Loucy (cell line): Measurements from ENCODE around the gene NRCAM.

Experiments
- H2AFZ ChIP-seq: fragments of 200-600 bp; sonication (generic); 2 replicates; pipeline ENCODE4 v1.6.0; 2016; ENCODE audit warnings: antibody characterized with exemption, mild to moderate bottlenecking, low read length, moderate library complexity
- H3F3A ChIP-seq: fragments of 200-600 bp; 2 replicates; pipeline ENCODE4 v1.6.0; 2016; ENCODE audit warnings: antibody characterized with exemption, low read depth, mild to moderate bottlenecking
- H3K27me3 ChIP-seq: fragments of 200-600 bp; sonication (generic); 2 replicates; pipeline ENCODE4 v1.6.1; 2014; ENCODE audit warnings: low read length, mild to moderate bottlenecking; ENCODE audit not compliant: insufficient read depth, poor library complexity, severe bottlenecking
- H3K36me3 ChIP-seq: fragments of 200-600 bp; sonication (generic); 2 replicates; pipeline ENCODE4 v1.6.1; 2016; ENCODE audit warnings: low read length; ENCODE audit not compliant: insufficient read depth
- H3K4me1 ChIP-seq: fragments of 200-600 bp; sonication (generic); 2 replicates; pipeline ENCODE4 v1.5.1; 2014; ENCODE audit warnings: low read length, mild to moderate bottlenecking; ENCODE audit not compliant: insufficient read depth, poor library complexity, severe bottlenecking
- H3K4me2 ChIP-seq: fragments of 200-600 bp; sonication (generic); 2 replicates; pipeline ENCODE4 v1.6.0; 2014; ENCODE audit warnings: antibody characterized with exemption, low read length, low read depth, mild to moderate bottlenecking; ENCODE audit not compliant: poor library complexity, severe bottlenecking
- H3K4me3 ChIP-seq: fragments of 200-600 bp; sonication (generic); 2 replicates; pipeline ENCODE4 v1.5.1; 2014; ENCODE audit warnings: low read length, mild to moderate bottlenecking, mixed read lengths; ENCODE audit not compliant: poor library complexity, severe bottlenecking
- H3K79me2 ChIP-seq: fragments of 200-600 bp; sonication (generic); 2 replicates; pipeline ENCODE4 v1.6.1; 2014; ENCODE audit warnings: low read length; ENCODE audit not compliant: insufficient read depth
- H3K9ac ChIP-seq: fragments of 200-600 bp; sonication (generic); 2 replicates; pipeline ENCODE4 v1.6.0; 2014; ENCODE audit warnings: mild to moderate bottlenecking, low read depth, low read length, moderate library complexity; ENCODE audit not compliant: poor library complexity, severe bottlenecking
- H3K9me2 ChIP-seq: fragments of 200-600 bp; sonication (generic); replicated peaks from 2 replicates; pipeline ENCODE4 v1.6.1; 2016; ENCODE audit warnings: low read depth, low read length, mixed read lengths
- H3K9me3 ChIP-seq: fragments of 200-600 bp; sonication (generic); 2 replicates; pipeline ENCODE4 v1.6.1; 2014; ENCODE audit warnings: mild to moderate bottlenecking, antibody characterized with exemption, low read length, low read depth; ENCODE audit not compliant: insufficient read depth
- H4K20me1 ChIP-seq: fragments of 200-600 bp; sonication (generic); 2 replicates; pipeline ENCODE4 v1.6.0; 2014; ENCODE audit warnings: antibody characterized with exemption, low read length, mild to moderate bottlenecking; ENCODE audit not compliant: insufficient read depth, poor library complexity, severe bottlenecking
- EZH2phosphoT487 ChIP-seq: fragments of 200-600 bp; IDR thresholded peaks from 2 replicates; pipeline ENCODE4 v1.6.1; 2018; ENCODE audit warnings: antibody characterized with exemption, mild to moderate bottlenecking, moderate library complexity, borderline replicate concordance
- TF ChIP-seq, protein P1 (sequence below): fragments of 200-600 bp; sonication (generic); conservative IDR thresholded peaks from 2 replicates; pipeline ENCODE4 v1.5.1; 2014; ENCODE audit warnings: mild to moderate bottlenecking, antibody characterized with exemption, low read length

Gene NRCAM

DNA sequence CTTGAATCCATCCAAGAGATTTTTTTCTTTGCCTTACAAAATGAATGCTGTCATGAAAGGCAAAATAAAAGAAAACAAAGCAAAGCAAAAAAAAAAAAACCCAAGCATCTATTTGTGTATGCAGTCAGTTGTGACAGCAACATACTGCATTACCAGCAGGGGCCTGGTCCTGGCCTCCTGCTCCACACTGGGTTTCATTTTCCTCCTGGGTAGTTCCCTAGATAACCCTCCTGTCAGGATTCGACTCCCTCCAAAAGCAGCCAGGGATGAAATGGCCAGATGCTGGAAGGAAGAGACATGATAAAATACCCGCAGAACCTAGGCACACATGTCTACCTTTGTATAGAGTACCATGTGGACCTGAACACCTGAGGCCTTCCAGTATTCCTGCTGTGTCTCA, 148.6 kb downstream of the NRCAM start:
- no peaks in the 10 kb centered on the region for H3K4me1 ChIP-seq
- H3K27me3 ChIP-seq: no peaks in the 10 kb centered on the region
- H2AFZ ChIP-seq: no peak overlapping the region
- no peak for TF ChIP-seq EZH2phosphoT487
- TF ChIP-seq, protein P1, sequence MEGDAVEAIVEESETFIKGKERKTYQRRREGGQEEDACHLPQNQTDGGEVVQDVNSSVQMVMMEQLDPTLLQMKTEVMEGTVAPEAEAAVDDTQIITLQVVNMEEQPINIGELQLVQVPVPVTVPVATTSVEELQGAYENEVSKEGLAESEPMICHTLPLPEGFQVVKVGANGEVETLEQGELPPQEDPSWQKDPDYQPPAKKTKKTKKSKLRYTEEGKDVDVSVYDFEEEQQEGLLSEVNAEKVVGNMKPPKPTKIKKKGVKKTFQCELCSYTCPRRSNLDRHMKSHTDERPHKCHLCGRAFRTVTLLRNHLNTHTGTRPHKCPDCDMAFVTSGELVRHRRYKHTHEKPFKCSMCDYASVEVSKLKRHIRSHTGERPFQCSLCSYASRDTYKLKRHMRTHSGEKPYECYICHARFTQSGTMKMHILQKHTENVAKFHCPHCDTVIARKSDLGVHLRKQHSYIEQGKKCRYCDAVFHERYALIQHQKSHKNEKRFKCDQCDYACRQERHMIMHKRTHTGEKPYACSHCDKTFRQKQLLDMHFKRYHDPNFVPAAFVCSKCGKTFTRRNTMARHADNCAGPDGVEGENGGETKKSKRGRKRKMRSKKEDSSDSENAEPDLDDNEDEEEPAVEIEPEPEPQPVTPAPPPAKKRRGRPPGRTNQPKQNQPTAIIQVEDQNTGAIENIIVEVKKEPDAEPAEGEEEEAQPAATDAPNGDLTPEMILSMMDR: no peak
- H3F3A ChIP-seq: no peaks in the 10 kb centered on the region
- no peaks in the 10 kb centered on the region for H3K79me2 ChIP-seq
- no peaks in the 10 kb centered on the region for H3K36me3 ChIP-seq
- no peak overlapping the region for H3K4me3 ChIP-seq
- H4K20me1 ChIP-seq: no peaks in the 10 kb centered on the region
- H3K9ac ChIP-seq: no peak overlapping the region
- no peak overlapping the region for H3K4me2 ChIP-seq
- no peaks in the 10 kb centered on the region for H3K9me3 ChIP-seq
- no peaks in the 10 kb centered on the region for H3K9me2 ChIP-seq

DNA sequence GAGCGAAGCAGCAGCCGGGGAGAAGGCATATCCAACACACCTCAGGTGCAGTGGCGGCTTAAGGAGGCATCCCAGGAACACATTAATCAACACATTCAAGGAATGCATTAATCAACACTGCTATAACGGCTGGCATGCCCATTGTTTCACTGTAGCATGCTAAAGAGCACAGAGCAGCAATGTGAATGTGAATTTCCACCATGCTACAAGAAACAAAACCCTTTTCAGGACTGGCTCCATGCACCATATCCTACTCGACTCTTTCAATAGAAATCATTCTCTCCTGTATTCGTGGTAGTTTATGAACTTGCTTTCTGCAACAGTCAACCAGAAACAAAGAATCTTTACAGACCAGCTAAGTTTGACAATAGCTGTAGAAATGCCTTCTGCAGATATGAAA, 149.0 kb downstream of the NRCAM start:
- Histone ChIP-seq H3K79me2 (no peaks in the 10 kb centered on the region), H3K36me3 (no peaks in the 10 kb centered on the region), H4K20me1 (no peaks in the 10 kb centered on the region), H3K27me3 (no peaks in the 10 kb centered on the region), H3F3A (no peaks in the 10 kb centered on the region), H2AFZ (no peak overlapping the region), H3K9me2 (no peaks in the 10 kb centered on the region), H3K9me3 (no peaks in the 10 kb centered on the region), H3K4me2 (no peak overlapping the region), H3K4me1 (no peaks in the 10 kb centered on the region), H3K9ac (no peak overlapping the region), H3K4me3 (no peak overlapping the region)
- no peak for TF ChIP-seq EZH2phosphoT487
- TF ChIP-seq, protein P1: no peak

DNA sequence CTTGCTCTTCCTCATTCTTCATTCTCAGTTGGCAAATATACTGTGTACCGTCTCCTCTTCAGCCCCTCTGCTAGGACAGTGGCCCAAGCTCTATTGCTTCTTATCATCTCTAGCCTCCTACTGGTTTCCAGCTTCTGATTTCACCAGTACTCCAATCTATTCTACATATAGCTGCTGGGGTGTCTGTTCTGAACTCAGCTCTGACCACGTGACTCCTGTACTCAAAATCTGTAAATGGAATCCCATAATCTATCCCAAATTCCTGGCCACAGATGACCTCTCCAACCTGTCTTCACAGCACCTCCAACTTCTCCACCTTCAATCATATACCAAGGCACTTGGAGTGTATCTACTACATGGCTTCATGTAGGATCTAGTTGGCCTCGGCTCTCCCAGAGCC, 152.9 kb downstream of the NRCAM start:
- Histone ChIP-seq H3K4me2 (no peak overlapping the region), H3K79me2 (no peaks in the 10 kb centered on the region), H3K27me3 (no peaks in the 10 kb centered on the region), H3K9me2 (no peaks in the 10 kb centered on the region), H3K36me3 (no peaks in the 10 kb centered on the region), H3K9ac (no peak overlapping the region), H3K4me1 (no peaks in the 10 kb centered on the region), H3F3A (no peaks in the 10 kb centered on the region), H4K20me1 (no peaks in the 10 kb centered on the region), H3K9me3 (no peaks in the 10 kb centered on the region), H2AFZ (no peak overlapping the region), H3K4me3 (no peak overlapping the region)
- TF ChIP-seq EZH2phosphoT487: no peak
- TF ChIP-seq, protein P1: no peak
